GM21825 (cell line): ENCODE measurements around the gene ZMPSTE24.
A peak's percentile ranks its signal among the peaks of the same experiment; 100 is the strongest.

ENCODE experiments used
- ATAC-seq: cut with Tn5 transposase; IDR thresholded peaks from one replicate; pipeline ENCODE4 v1.9.1; 2021; ENCODE audit warnings: mild to moderate bottlenecking, moderate library complexity; ENCODE audit not compliant: unreplicated experiment

ZMPSTE24 gene

DNA sequence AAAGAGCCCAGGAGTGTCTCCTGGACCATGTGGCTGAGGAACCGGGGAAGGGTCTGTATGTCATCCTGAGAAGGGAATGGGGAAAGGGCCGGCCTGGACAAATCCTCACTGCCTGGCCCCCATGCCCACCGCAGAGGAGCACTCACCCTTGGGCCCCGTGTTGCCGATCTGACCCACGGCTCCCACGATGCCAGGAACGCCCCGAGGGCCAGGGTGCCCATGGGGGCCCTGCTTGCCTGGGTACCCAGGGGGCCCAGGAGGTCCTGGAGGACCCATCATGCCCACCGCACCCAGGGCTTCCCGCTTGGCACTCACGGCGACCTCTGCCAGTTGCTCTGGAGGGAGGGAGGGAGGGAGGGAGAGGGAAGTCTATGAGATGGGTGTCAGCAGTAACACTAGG is 44.4 kb downstream of the ZMPSTE24 start:
- no peak for ATAC-seq

DNA sequence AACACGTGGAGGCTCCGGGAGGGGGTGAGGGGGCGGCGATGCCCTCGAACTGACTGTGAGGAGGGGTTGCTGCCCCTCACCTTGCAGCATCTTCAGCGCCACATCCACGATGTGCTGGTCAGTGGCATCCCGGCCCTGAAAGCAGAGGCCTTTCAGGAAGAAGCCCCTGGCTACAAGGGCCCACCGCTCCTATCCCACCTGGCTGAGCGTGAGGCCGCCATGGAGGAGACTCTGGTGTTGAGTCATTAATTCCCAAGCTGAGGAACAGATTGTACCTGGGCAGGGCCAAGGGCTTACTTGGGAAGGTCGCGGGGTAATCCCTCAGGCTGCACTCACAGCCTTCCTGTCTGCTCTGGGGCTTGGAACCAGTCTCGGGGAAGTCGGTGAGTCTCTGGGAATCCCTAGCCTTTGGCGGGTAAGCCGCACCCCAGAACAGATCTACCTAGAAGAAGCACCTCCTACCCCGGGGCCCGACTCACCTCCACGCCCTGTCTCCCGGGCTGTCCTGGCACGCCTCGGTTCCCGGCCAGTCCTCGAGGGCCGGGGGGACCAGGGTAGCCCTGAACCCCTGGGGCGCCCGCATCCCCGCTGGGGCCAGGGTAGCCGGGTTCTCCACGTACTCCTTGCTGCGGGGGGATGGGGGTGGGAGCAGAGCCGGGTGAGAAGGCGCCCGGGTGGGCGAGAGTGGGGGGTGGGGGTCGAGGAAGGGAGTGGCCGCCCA is 45.2 kb downstream of the ZMPSTE24 start:
- ATAC-seq: no peak

- ATAC-seq: no peak
Measured at GRCh38 chr1:40303790-40304189, 45.8 kb downstream of the ZMPSTE24 start.

DNA sequence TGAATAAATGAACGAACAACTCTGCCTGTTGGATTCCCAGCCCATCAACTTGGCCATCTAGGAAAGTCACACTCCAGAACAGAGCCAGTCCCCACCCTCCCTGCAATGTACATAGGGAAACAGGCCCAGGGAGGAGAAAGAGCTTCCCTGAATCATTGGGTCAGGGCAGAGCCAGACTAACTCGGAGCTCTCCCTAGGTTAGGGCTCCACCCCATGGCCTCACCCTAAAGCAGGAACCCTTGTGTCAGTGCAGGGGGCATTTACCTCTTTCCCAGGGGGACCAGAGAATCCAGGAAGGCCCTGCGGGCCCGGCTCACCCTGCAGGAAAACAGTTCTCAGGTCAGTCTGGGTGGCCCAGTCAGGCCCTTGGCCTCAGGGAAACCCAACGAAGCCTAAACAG is 47.4 kb downstream of the ZMPSTE24 start:
- ATAC-seq: no peak

DNA sequence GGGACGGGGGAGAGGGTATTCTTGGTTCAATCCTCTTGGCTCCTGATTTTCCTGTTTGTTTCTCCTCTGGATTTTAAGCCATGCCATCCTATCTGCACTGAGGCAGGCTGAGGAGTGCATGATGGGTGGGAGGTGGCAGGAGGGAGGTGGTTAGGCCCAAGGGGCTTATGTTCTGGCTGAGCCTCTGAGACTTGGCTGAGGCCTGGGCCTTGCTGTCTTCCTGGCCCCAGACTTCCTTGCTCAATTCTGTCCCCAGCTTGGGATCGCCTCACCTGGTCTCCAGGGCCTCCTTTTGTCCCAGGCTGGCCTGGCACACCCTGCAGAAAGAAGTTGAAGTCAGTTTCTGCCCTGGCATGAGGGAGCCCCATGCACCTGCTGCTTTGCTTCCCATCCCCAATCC is 47.8 kb downstream of the ZMPSTE24 start:
- ATAC-seq: no peak

DNA sequence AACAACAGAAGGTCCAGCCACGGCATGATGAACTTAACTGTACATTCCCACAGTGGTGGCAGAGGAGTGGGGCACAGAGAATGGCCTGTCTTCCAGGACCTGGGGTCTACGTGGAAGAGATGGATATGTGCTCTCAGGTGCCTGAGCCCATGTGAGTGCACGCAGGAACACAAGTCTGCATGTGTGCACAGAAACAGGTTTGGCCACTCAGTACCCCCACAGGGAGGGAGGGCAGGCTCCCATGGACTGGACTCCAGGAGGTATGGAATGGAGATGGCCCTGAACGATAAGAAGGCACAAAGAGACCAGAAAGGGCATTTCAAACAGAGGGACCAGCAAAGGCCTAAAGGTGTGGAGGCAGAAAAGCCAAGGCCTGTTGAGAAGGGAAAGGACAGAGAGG is 48.3 kb downstream of the ZMPSTE24 start:
- no peak for ATAC-seq

DNA sequence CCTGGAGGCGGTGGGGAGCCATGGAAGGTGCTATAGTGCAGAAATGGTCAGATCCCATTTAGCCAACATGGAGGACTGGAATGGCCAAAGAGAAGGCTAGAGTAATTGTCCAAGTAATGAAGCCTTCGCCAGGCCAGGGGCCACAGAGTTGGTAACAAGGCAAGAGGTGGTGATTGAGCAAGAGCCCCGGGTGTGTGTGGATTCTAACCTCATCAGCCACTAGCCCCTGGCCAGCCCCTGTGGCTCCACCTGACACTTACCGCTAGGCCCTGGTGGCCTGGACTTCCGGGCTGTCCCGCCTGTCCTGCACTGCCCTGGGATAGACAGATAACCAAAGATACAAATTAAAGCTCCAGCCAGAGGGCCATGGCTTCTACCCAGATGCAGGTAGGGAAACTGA is 49.1 kb downstream of the ZMPSTE24 start:
- no peak for ATAC-seq

DNA sequence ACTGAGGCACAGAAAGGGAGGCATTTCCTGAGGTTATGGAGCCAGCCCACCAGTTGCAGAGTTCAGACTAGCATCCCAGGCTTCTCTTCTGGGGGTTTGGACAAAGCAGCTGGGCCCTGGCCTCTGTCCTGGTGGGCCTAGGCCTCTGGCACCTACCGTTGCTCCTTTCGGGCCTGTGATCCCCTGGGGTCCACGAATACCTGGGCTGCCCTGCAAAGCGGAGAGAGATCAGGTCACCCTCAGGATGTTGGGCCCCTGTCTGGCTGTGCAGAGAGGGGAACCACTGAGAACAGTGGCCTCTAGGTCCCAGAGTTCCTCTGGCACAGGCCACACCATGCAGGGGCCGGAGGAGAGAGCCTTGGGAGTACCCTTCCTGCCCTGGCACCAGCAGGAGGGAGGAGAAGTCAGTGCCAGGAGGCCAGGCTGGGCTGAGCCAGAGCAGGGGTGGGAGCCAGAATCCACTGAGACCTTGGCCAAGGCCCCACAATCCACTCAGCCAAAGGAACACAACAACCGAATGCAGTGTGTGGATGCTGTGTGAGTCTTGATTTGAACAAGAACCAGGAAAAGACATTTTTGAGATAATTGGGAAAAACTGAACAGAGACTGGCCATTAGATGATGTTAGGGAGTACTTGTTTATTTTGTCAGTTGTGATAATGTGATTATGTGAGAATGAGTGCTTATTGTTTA is 50.1 kb downstream of the ZMPSTE24 start:
- no peak for ATAC-seq

DNA sequence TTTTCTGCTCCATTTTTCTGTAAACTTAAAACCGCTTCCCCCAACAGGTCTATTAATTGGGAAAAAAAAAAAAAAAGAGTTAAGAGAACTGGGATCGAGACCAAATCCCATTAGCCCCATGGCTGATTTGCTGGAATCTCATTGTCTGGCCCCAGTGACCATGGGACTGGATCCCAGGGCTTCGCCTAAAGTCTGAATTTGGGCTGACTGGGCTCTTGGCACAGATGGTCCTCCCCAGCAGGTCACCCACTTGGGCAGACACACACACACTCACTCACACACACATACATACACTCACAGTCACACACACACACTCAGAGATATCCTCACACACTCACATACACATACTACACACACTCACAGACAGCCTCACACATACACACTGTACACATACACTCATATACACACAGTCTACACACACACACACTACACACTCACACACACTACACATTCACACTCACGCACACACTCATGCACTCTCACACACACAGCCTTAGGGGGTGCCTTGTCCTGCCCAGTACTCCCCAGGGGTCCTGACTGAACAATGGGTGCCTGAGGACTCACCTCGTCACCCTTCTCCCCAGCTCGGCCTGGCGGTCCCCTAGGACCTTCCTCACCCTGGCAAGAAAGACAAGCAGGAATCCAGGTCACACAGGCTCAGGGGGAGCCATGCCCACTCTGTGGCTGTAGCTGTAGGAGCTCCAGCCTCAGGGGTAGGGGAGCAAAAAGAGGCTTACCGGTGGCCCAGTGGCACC is 51.5 kb downstream of the ZMPSTE24 start:
- ATAC-seq: no peak

DNA sequence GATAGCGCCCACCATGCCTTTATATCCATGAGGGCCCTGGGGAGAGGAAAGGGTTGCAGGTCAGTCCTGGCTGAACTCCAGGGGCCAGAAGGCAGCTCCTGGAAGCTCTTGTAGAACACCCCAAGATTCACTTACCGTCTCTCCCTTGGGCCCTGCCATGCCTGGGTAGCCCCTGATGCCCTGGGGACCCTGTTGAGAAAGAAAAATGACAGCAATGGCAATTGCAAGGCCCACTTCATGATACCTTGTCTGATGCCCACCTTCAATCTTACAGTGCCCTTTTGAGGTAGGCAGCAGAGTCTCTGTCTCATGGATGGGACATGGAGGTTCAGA is 52.1 kb downstream of the ZMPSTE24 start:
- no peak for ATAC-seq

- ATAC-seq: no peak
Measured at GRCh38 chr1:40310983-40311642, 53.1 kb downstream of the ZMPSTE24 start.

DNA sequence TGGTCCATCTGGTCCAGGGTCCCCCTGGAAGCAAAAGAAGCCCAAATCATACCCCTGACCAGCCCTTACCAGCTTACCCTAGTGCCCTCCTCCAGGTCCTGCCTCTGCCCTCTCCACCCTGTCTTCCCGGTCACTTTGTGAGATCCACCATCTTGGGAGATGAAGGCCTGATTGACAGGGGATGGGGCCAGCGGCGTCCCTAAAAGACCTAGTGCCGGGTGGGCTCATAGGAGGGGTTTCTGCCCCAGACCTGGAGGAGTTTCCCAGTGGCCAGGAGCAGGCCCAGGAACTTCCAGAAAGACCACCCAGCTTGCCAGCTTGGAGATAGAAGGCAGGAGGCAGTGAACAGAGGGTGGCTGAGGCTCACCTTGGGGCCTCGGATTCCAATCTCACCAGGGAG is 53.7 kb downstream of the ZMPSTE24 start:
- ATAC-seq: no peak

GRCh38 chr1:40312238-40313205 is 54.5 kb downstream of the ZMPSTE24 start:
- peak; percentile 40 for ATAC-seq

DNA sequence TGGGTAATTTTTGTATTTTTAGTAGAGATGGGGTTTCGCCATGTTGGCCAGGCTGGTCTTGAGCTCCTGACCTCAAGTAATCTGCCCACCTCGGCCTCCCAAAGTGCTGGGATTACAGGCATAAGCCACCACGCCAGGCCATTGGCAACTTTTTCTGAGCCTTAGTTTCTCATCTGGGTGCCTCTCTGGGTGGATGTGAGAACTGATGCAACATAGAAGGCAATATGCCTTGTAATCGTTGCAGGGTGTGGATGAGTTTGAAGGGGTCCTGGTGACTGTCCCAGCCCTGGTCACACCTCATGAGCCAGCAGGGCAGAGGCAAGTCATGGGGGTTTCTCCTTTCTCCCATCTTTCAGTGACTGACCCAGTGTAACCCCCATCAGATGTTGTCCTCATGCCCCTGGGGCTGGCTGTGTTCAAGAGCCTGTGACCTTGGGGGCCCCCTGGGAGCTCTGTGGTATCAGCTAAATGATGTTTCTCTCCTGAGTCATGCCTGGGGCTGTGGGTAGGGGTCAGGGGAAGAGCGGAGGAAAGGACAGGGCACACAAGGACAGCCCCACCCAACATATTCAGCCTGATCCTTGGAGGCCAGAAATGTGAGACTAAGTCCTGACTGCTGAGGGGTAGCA is 55.4 kb downstream of the ZMPSTE24 start:
- peak; percentile 40 for ATAC-seq

- ATAC-seq: no peak
Measured at GRCh38 chr1:40313958-40314720, 56.1 kb downstream of the ZMPSTE24 start.

DNA sequence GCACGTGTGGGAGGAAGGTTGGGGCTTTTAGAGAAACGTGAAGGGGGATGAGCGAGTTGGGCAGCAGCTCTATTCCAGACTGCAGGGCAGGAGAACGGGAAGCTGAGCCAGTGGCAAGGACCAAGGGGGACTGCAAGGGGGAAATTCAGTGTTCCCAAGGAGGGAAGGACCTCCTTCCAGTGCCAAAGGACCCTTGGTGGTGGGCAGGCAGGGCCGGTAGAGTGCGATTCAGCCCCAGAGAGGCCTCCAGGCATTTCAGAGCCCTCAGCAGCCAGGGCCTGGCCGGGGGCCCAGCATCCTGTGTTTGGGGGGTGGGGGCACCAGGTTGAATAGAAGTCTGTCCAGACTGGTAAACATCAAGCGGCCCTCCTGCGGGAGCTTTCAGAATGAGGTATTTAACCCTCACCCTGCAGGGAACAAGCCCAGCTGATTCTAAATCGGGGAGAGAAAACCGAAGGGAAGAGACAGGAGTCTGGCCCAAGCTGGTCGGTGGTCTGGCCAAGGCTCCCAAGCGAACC is 56.7 kb downstream of the ZMPSTE24 start:
- ATAC-seq: no peak

DNA sequence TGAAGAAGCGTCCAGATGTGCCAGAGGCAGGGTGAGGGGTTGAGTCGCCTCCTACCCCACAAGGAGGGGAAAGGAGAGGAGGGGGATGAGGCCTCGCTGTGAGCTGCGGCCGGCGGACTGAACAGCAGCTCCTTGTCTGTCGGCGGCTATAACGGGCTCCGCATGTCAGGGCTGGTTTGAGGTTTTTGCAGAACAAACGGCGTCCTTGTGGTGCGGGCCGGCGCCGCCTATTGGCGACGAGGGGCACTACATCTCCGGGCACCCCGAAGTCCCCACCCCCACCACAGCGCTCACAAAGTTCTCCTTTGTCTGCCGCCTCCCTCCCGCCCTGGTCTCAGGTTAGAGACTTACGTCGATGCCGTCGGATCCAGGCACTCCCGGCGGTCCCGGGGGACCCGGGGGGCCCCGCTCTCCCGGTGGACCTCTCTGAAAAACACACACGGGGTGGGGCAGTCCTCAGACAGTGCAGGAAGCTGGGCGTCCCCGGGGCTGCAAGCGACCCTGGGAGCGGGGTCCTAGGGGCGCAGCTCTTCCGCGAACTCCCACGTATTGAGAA is 57.3 kb downstream of the ZMPSTE24 start:
- no peak for ATAC-seq

DNA sequence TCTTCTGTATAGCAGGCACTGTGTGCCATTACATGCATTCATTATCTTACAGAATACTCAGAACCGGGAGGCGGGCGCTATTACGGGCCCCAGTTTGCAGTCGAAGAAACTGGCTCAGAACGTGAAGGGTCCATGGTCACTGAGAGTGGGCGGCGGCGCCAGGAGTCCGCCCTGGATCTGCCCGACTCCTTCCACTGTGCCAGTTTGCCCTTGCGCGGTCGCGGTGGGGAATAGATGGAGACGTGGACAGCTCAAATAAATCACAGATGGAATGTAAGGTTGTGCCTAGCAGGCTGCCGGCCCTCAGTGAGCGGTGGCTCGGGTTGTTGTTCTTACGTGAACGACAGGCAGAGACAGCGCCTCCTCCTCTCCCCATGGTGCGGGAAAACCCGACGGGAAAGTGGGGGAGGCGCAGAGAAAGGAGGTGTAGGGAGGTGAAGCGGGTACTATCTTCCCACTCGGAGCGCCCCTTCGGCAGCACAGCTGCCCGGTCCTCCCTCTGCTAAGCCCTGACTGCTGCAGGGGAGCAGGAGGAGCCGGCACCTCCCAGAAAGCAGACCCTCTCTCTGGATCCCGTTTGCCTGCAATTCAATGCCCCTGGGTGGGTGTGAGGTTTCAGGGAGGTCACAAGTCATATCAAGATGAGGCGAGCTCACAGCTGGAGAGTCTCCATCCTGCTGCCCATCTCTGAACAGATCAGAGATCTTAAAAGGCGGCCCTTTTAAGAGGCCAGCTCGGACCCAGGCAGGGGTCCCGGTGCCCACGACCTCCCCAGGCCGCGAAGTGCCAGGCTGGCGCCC is 58.0 kb downstream of the ZMPSTE24 start:
- ATAC-seq: no peak
